Small intestine (tissue), 7 donors: Measurements from ENCODE around the gene SLC1A5. TPM values are rescaled to one million over a fixed set of nuclear protein-coding genes. Genes with fewer than 3 reads are reported as not detected.

Source experiments
- DNase-seq, 2 donors: peaks; one replicate each; pipeline versions ENCODE4 v3.0.0 to v3.0.0-alpha.2; 2013
- FAIRE-seq: peaks from 2 replicates; lab custom pipeline; 2012; peaks lifted over from hg19 to GRCh38; lab: Jason Lieb, UNC
- H3K27ac ChIP-seq, 3 donors: one replicate each; pipeline ENCODE4 v1.5.1; 2013; ENCODE audit warnings: low read length in 2 of 3, mild to moderate bottlenecking in 2 of 3, control low read depth in 1 of 3, inconsistent platforms in 1 of 3, low read depth in 1 of 3, moderate library complexity in 1 of 3
- H3K27me3 ChIP-seq, 3 donors: one replicate each; pipeline ENCODE4 v1.6.1; 2013; ENCODE audit warnings: low read length in 3 of 3, inconsistent platforms in 1 of 3; ENCODE audit not compliant: control insufficient read depth in 3 of 3, insufficient read depth in 3 of 3
- H3K36me3 ChIP-seq, 3 donors: one replicate each; pipeline ENCODE4 v1.6.1; 2013; ENCODE audit warnings: low read length in 3 of 3, inconsistent platforms in 1 of 3, low read depth in 1 of 3, mild to moderate bottlenecking in 1 of 3, moderate library complexity in 1 of 3; ENCODE audit not compliant: control insufficient read depth in 3 of 3, insufficient read depth in 2 of 3
- H3K4me1 ChIP-seq, 3 donors: one replicate each; pipeline ENCODE4 v1.6.1; 2013; ENCODE audit warnings: low read length in 2 of 3, inconsistent platforms in 1 of 3, low read depth in 1 of 3, mild to moderate bottlenecking in 1 of 3, moderate library complexity in 1 of 3; ENCODE audit not compliant: control insufficient read depth in 3 of 3, insufficient read depth in 2 of 3
- H3K4me3 ChIP-seq, 3 donors: one replicate each; pipeline ENCODE4 v1.5.1; 2013; ENCODE audit warnings: low read length in 3 of 3, control low read depth in 1 of 3, inconsistent platforms in 1 of 3, low read depth in 1 of 3, mild to moderate bottlenecking in 1 of 3, moderate library complexity in 1 of 3
- H3K9me3 ChIP-seq, 2 donors: one replicate each; pipeline ENCODE4 v1.6.1; 2013; ENCODE audit warnings: low read depth in 1 of 2, low read length in 1 of 2; ENCODE audit not compliant: control insufficient read depth in 2 of 2, insufficient read depth in 1 of 2
- WGBS, 3 donors: extraction: QIAGEN DNeasy Blood & Tissue Kit; methylation state at CpG; one replicate each; pipeline ENCODE4 v1.1.7; 2013; 5-methylcytosine and 5-hydroxymethylcytosine counted together
- polyA plus RNA-seq, 4 donors: library from polyadenylated mRNA; stranded (reverse) in 3 of 4; unstranded in 1 of 4; fragments of 200-250 nt in 3 of 4; fragments of 120-200 nt in 1 of 4; gene quantifications; one replicate each; pipeline versions ENCODE4 v1.2.1 to v1.2.3, GENCODE V29; 2013
- donor health status: healthy with polysubstance abuse.
- donor health status: control.
- donor health status: control.
- donor health status: Bipolar disorder and iron deficiency.
- donor health status: healthy.

SLC1A5 gene
- polyA plus RNA-seq, 4 donors, result 1.6 to 159 (median 68.0) TPM

- DNase-seq (no peak), FAIRE-seq (no peak)
- H3K9me3 ChIP-seq, result no peaks in the 10 kb centered on the region
- H3K36me3 ChIP-seq, result peaks cover 10 to 91% (median 31%) of the 10 kb centered on the region in 3 donors
- H3K4me1 ChIP-seq, result no peaks in the 10 kb centered on the region
- H3K27me3 ChIP-seq, result no peaks in the 10 kb centered on the region
- WGBS, 3 donors, result 67 to 86% (median 72%) methylated on average over 14 of the region's 14 CpGs
- H3K4me3 ChIP-seq, result no peak overlapping the region
- H3K27ac ChIP-seq, result no peak overlapping the region
These were observed 57.3 kb downstream of the SLC1A5 start for GRCh38 chr19:46731007-46731501.

DNA sequence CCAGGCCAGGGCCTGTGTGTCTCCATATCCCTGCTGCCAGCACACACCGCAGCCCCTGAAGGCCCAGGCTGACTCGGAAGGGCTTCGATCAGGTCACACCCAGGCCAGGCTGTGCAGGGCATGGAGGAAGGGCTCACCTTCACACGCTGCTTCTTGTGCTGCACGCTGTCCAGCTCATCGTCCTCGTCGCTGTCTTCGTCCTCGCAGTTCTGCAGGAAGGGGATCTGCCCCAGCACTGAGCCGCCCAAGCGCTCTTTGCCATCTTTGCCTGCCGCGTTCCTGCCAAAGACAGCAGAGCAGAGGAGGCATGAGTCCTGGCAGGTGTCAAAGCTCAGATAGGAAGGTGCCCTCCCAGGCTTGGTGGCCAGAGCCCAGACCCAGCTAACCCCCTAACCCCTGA lies 57.8 kb downstream of the SLC1A5 start:
- Histone ChIP-seq H3K36me3 (peaks cover 13 to 92% (median 34%) of the 10 kb centered on the region in 3 donors), H3K27me3 (no peaks in the 10 kb centered on the region), H3K4me3 (no peak overlapping the region), H3K27ac (no peak overlapping the region), H3K4me1 (no peaks in the 10 kb centered on the region), H3K9me3 (no peaks in the 10 kb centered on the region)
- no peak for DNase-seq
- no peak for FAIRE-seq
- WGBS, 3 donors, result 93 to 96% (median 96%) methylated on average over 14 of the region's 14 CpGs

- 94 to 96% (median 94%) methylated on average over 9 of the region's 9 CpGs for WGBS, 3 donors
These were observed 58.2 kb downstream of the SLC1A5 start for GRCh38 chr19:46730187-46730586.

GRCh38 chr19:46729696-46730095 lies 58.7 kb downstream of the SLC1A5 start:
- Histone ChIP-seq H3K9me3 (no peaks in the 10 kb centered on the region), H3K27ac (no peak overlapping the region), H3K4me3 (no peak overlapping the region), H3K4me1 (no peaks in the 10 kb centered on the region), H3K27me3 (no peaks in the 10 kb centered on the region), H3K36me3 (peaks cover 19 to 92% (median 41%) of the 10 kb centered on the region in 3 donors)
- DNase-seq (no peak), FAIRE-seq (no peak)
- 85 to 90% (median 87%) methylated on average over 7 of the region's 7 CpGs for WGBS, 3 donors

More at GRCh38 chr19:46730187-46730586, 58.2 kb downstream of the SLC1A5 start:
- no peaks in the 10 kb centered on the region for H3K9me3 ChIP-seq
- H3K36me3 ChIP-seq, result peaks cover 15 to 92% (median 38%) of the 10 kb centered on the region in 3 donors
- DNase-seq, result no peak
- no peaks in the 10 kb centered on the region for H3K27me3 ChIP-seq
- no peak for FAIRE-seq
- H3K4me1 ChIP-seq, result no peaks in the 10 kb centered on the region
- H3K4me3 ChIP-seq, result no peak overlapping the region
- H3K27ac ChIP-seq, result no peak overlapping the region

DNA sequence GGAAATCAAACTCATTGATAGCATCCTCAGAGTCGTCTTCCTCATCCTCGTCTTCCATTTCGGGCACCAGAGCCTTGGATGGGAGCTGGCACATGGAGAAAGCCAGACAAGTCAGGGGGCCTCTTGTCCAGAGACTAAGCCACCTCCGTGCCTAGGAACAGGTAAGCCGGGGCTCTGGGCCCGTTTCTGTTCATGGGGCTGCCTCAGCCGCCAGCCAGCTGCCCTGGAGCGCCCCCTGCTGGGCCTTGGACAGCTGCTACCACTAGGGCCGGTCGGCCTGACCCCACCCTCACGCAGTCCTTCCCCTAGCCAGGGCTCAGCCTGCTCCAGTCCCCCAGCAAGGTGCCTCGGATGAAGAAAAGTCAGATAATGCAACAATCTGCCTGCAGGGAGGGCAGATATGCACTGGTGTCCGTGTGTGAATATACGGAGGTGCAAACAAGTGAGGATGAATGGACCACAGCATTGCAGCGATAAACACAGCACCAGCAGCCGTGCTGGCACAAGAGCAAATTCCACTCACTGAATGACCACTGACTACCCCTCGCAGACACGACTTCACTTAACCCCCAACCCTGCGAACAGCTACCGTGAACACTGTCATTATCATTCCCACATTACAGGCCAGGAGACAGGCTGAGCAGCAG lies 59.6 kb downstream of the SLC1A5 start:
- Histone ChIP-seq H3K36me3 (peaks cover 19 to 97% (median 42%) of the 10 kb centered on the region in 3 donors), H3K9me3 (no peaks in the 10 kb centered on the region), H3K27me3 (no peaks in the 10 kb centered on the region), H3K4me3 (no peak overlapping the region), H3K27ac (no peak overlapping the region), H3K4me1 (no peaks in the 10 kb centered on the region)
- DNase-seq (peak; percentile 69 to 79), FAIRE-seq (no peak)
- WGBS, 3 donors, result 38 to 42% (median 40%) methylated on average over 19 to 20 of the region's 20 CpGs

DNA sequence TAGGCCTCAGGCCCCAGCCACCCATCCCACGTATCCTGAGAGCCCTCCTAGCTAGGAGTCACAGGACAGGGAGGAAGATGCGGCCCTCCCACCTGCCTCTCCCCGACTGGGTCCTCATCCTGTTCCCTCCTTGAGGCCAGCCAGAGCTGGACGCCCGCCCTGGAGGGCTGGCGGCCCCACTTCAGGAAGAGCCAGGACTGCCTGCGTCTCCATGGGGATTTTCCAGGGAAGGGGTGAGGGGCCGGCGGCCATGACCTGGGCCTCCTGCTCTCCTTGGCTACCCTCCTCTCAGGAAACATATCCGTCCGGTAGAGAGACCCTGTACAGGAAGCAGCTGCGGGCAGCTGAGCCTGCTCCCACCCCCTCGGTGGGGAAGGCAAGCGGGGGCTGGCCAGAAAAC lies 60.2 kb downstream of the SLC1A5 start:
- Histone ChIP-seq H3K4me3 (no peak overlapping the region), H3K36me3 (peaks cover 19 to 99% (median 42%) of the 10 kb centered on the region in 3 donors), H3K27me3 (no peaks in the 10 kb centered on the region), H3K9me3 (no peaks in the 10 kb centered on the region), H3K27ac (no peak overlapping the region), H3K4me1 (no peaks in the 10 kb centered on the region)
- FAIRE-seq (no peak), DNase-seq (no peak)
- WGBS, 3 donors, result 73 to 96% (median 74%) methylated on average over 12 to 14 of the region's 14 CpGs

GRCh38 chr19:46727757-46728156 lies 60.6 kb downstream of the SLC1A5 start:
- Histone ChIP-seq H3K27ac (no peak overlapping the region), H3K36me3 (peaks cover 19 to 99% (median 42%) of the 10 kb centered on the region in 3 donors), H3K4me3 (no peak overlapping the region), H3K27me3 (no peaks in the 10 kb centered on the region), H3K4me1 (no peaks in the 10 kb centered on the region), H3K9me3 (no peaks in the 10 kb centered on the region)
- WGBS, 3 donors, result 88 to 90% (median 89%) methylated on average over 7 to 11 of the region's 11 CpGs
- no peak for DNase-seq
- FAIRE-seq, result no peak

DNA sequence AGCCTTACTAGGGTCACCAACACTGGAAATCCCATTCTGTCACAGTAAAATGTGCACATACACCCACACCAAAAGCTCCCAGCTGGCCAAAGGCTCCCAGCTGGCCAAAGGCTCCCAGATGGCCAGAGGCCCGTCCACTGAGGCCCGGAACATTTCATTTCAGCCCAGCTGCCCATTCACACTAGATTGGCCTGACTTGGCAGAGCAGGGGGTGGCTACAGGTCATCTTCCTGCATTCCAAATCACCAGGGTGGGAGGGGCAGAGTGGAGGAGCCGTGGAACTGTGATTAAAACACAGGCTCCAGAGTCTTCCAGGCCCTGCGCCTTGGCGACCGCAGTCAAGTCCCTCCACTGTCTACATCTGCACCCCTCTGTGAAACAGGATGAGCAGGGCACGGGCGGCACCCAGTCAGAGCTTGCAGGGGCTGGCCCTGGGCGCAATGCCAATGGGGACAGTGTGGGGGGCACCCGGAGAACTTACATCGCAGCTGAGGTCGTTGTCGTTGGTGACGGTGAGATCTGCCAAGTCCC lies 61.4 kb downstream of the SLC1A5 start:
- no peak for DNase-seq
- H3K27me3 ChIP-seq, result no peaks in the 10 kb centered on the region
- WGBS, 3 donors, result 78 to 94% (median 92%) methylated on average over 14 of the region's 14 CpGs
- H3K4me1 ChIP-seq, result peaks cover 0 to 1% (median 0%) of the 10 kb centered on the region in 3 donors
- peaks cover 19 to 99% (median 46%) of the 10 kb centered on the region in 3 donors for H3K36me3 ChIP-seq
- no peak overlapping the region for H3K27ac ChIP-seq
- no peak for FAIRE-seq
- H3K4me3 ChIP-seq, result no peak overlapping the region
- H3K9me3 ChIP-seq, result no peaks in the 10 kb centered on the region
